ENCODE data around the gene GRWD1. TPM values are rescaled to one million over a fixed set of nuclear protein-coding genes. Genes with fewer than 3 reads are reported as not detected.

The GRWD1 gene
- total and polyA plus RNA-seq, 2 of the 13 experiments (the other 11 are each of a cell fraction or from before 2014, with no cell fraction given): 10.8 to 46.6 TPM

DNA sequence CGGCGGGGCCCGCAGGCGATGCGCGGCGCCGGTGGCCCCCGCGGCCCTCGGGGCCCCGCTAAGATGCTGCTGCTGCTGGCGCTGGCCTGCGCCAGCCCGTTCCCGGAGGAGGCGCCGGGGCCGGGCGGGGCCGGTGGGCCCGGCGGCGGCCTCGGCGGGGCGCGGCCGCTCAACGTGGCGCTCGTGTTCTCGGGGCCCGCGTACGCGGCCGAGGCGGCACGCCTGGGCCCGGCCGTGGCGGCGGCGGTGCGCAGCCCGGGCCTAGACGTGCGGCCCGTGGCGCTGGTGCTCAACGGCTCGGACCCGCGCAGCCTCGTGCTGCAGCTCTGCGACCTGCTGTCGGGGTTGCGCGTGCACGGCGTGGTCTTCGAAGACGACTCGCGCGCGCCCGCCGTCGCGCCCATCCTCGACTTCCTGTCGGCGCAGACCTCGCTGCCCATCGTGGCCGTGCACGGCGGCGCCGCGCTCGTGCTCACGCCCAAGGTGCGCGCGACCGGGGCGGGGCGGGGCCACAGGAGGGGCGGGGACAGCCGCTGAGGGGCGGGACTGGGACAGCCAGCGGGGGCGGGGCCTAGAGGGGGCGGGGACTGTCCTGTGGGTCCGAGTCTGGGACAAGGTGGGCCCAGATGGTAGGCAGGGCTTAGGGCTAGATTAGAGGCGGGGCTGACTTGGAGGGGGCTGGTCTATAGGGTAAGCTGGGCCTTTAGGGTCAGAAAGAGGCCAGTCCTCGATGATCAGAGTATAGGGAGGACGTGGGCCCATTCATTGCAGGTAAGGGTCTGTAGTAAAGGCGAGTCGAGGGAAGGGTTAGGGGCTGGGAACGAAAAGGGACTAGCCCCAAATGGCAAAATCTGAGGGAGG lies 47.2 kb upstream of the GRWD1 start (continued):
- TF ChIP-seq, protein P1, sequence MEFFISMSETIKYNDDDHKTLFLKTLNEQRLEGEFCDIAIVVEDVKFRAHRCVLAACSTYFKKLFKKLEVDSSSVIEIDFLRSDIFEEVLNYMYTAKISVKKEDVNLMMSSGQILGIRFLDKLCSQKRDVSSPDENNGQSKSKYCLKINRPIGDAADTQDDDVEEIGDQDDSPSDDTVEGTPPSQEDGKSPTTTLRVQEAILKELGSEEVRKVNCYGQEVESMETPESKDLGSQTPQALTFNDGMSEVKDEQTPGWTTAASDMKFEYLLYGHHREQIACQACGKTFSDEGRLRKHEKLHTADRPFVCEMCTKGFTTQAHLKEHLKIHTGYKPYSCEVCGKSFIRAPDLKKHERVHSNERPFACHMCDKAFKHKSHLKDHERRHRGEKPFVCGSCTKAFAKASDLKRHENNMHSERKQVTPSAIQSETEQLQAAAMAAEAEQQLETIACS (CRISPR knock-in tag; IDR thresholded peaks at IDR 0.05): peak; percentile 97
- TF ChIP-seq, protein P2, sequence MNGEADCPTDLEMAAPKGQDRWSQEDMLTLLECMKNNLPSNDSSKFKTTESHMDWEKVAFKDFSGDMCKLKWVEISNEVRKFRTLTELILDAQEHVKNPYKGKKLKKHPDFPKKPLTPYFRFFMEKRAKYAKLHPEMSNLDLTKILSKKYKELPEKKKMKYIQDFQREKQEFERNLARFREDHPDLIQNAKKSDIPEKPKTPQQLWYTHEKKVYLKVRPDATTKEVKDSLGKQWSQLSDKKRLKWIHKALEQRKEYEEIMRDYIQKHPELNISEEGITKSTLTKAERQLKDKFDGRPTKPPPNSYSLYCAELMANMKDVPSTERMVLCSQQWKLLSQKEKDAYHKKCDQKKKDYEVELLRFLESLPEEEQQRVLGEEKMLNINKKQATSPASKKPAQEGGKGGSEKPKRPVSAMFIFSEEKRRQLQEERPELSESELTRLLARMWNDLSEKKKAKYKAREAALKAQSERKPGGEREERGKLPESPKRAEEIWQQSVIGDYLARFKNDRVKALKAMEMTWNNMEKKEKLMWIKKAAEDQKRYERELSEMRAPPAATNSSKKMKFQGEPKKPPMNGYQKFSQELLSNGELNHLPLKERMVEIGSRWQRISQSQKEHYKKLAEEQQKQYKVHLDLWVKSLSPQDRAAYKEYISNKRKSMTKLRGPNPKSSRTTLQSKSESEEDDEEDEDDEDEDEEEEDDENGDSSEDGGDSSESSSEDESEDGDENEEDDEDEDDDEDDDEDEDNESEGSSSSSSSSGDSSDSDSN (CRISPR knock-in tag; IDR thresholded peaks at IDR 0.05): peak; percentile 20; the same call in 1 of the 2 replicates
- TF ChIP-seq ZBTB3 (CRISPR knock-in tag; IDR thresholded peaks at IDR 0.05; ENCODE audit: borderline replicate concordance, low read depth) (no peak), SAFB2 (CRISPR knock-in tag; IDR thresholded peaks at IDR 0.05; ENCODE audit: borderline replicate concordance, low read depth) (no peak), ZNF569 (CRISPR knock-in tag; IDR thresholded peaks at IDR 0.05; ENCODE audit: borderline replicate concordance) (no peak), GLI4 (CRISPR knock-in tag; IDR thresholded peaks at IDR 0.05; ENCODE audit: borderline replicate concordance) (no peak), RAD51 (IDR thresholded peaks at IDR 0.05; ENCODE audit: borderline replicate concordance) (no peak), ZBTB46 (CRISPR knock-in tag; IDR thresholded peaks at IDR 0.05; ENCODE audit: borderline replicate concordance) (no peak), MXI1 (IDR thresholded peaks at IDR 0.05; ENCODE audit: borderline replicate concordance, low read depth, low read length) (no peak), MTF2 (CRISPR knock-in tag; IDR thresholded peaks at IDR 0.05; ENCODE audit: borderline replicate concordance) (no peak), SSRP1 (CRISPR knock-in tag; IDR thresholded peaks at IDR 0.05) (no peak), RNF2 (conservative IDR thresholded peaks at IDR 0.05; ENCODE audit: low read depth) (peak; percentile 50; the same call in 1 of the 2 replicates), ZNF550 (CRISPR knock-in tag; IDR thresholded peaks at IDR 0.05; ENCODE audit: borderline replicate concordance) (no peak), FOXA3 (CRISPR knock-in tag; IDR thresholded peaks at IDR 0.05) (no peak), GRHL1 (CRISPR knock-in tag; conservative IDR thresholded peaks at IDR 0.05) (no peak)
- TF ChIP-seq, protein P3, sequence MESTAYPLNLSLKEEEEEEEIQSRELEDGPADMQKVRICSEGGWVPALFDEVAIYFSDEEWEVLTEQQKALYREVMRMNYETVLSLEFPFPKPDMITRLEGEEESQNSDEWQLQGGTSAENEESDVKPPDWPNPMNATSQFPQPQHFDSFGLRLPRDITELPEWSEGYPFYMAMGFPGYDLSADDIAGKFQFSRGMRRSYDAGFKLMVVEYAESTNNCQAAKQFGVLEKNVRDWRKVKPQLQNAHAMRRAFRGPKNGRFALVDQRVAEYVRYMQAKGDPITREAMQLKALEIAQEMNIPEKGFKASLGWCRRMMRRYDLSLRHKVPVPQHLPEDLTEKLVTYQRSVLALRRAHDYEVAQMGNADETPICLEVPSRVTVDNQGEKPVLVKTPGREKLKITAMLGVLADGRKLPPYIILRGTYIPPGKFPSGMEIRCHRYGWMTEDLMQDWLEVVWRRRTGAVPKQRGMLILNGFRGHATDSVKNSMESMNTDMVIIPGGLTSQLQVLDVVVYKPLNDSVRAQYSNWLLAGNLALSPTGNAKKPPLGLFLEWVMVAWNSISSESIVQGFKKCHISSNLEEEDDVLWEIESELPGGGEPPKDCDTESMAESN (CRISPR knock-in tag; conservative IDR thresholded peaks at IDR 0.05): no peak
- TF ChIP-seq, protein P4, sequence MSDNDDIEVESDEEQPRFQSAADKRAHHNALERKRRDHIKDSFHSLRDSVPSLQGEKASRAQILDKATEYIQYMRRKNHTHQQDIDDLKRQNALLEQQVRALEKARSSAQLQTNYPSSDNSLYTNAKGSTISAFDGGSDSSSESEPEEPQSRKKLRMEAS (IDR thresholded peaks at IDR 0.05): peak; percentile 86

All from HepG2 (cell line).